PC-3 (cell line): ENCODE data around the gene SMNDC1. TPM values are rescaled to one million over a fixed set of nuclear protein-coding genes. Genes with fewer than 3 reads are reported as not detected.

Experiments used
- ATAC-seq: fragments of 200-7000 bp; cut with Tn5 transposase; 2 replicates; pipeline ENCODE4 v1.9.1; 2020; ENCODE audit warnings: mild to moderate bottlenecking, moderate library complexity
- BruUV-seq: library from RNA; stranded (reverse); fragments of 400-500 nt; replicated peaks from 2 replicates; lab custom pipeline; 2021; lab: Mats Ljungman, UMichigan
- CTCF ChIA-PET: fragments of 300-600 bp; sonication (Branson Sonifier 250); formaldehyde crosslinking; loops from one replicate; lab custom pipeline; 2022; ENCODE audit warnings: antibody characterized with exemption; lab: Charles Lee
- POLR2A ChIA-PET: fragments of 300-600 bp; sonication (Branson Sonifier 250); formaldehyde crosslinking; loops from one replicate; lab custom pipeline; 2022; ENCODE audit warnings: antibody characterized with exemption; ENCODE audit not compliant: unreplicated experiment; lab: Charles Lee
- DNase-seq: peaks from one replicate; pipeline ENCODE4 v3.0.0-alpha.2; 2015
- H2AFZ ChIP-seq: fragments of 300-600 bp; sonication (generic); 2 replicates; pipeline ENCODE4 v1.6.0; 2016; ENCODE audit warnings: antibody characterized with exemption, low read length
- H3F3A ChIP-seq: fragments of 300-600 bp; sonication (generic); one replicate; pipeline ENCODE4 v1.6.0; 2017; ENCODE audit warnings: antibody characterized with exemption, low read length, control low read depth, mild to moderate bottlenecking; ENCODE audit not compliant: unreplicated experiment
- H3K27ac ChIP-seq: fragments of 300-600 bp; sonication (generic); 2 replicates; pipeline ENCODE4 v1.5.1; 2016; ENCODE audit warnings: mild to moderate bottlenecking, low read length
- H3K27me3 ChIP-seq: fragments of 300-600 bp; sonication (generic); 2 replicates; pipeline ENCODE4 v1.6.1; 2016; ENCODE audit warnings: low read length, mixed read lengths
- H3K36me3 ChIP-seq: fragments of 300-600 bp; sonication (generic); 2 replicates; pipeline ENCODE4 v1.6.1; 2016; ENCODE audit warnings: low read depth, mixed run types, low read length, mixed read lengths
- H3K4me1 ChIP-seq: fragments of 300-600 bp; sonication (generic); 2 replicates; pipeline ENCODE4 v1.5.1; 2016; ENCODE audit warnings: low read length; ENCODE audit not compliant: insufficient read depth
- H3K4me2 ChIP-seq: fragments of 300-600 bp; sonication (generic); 2 replicates; pipeline ENCODE4 v1.6.0; 2016; ENCODE audit warnings: low read length
- H3K4me3 ChIP-seq: fragments of 300-600 bp; sonication (generic); 2 replicates; pipeline ENCODE4 v1.5.1; 2016; ENCODE audit warnings: mild to moderate bottlenecking, low read length, mixed read lengths
- H3K79me2 ChIP-seq: fragments of 300-600 bp; sonication (generic); 2 replicates; pipeline ENCODE4 v1.6.1; 2017; ENCODE audit warnings: low read length, mixed read lengths
- H3K9ac ChIP-seq: fragments of 300-600 bp; sonication (generic); 2 replicates; pipeline ENCODE4 v1.6.0; 2016; ENCODE audit warnings: mild to moderate bottlenecking, low read length
- H3K9me2 ChIP-seq: fragments of 300-600 bp; sonication (generic); replicated peaks from 2 replicates; pipeline ENCODE4 v1.6.1; 2016; ENCODE audit warnings: mixed run types, low read length, mixed read lengths
- H3K9me3 ChIP-seq: fragments of 300-600 bp; sonication (generic); 2 replicates; pipeline ENCODE4 v1.6.1; 2016; ENCODE audit warnings: low read length, mixed read lengths
- H4K20me1 ChIP-seq: fragments of 300-600 bp; sonication (generic); 2 replicates; pipeline ENCODE4 v1.6.1; 2016; ENCODE audit warnings: low read length, mixed read lengths
- CTCF ChIP-seq: fragments of 300-600 bp; sonication (generic); conservative IDR thresholded peaks from 2 replicates; pipeline ENCODE4 v1.5.1; 2017; ENCODE audit warnings: antibody characterized with exemption, low read depth, mild to moderate bottlenecking, low read length
- EZH2 ChIP-seq: fragments of 300-600 bp; sonication (generic); IDR thresholded peaks from one replicate; pipeline ENCODE4 v1.6.1; 2017; ENCODE audit warnings: antibody characterized with exemption, mild to moderate bottlenecking, low read length; ENCODE audit not compliant: unreplicated experiment
- EZH2phosphoT487 ChIP-seq: fragments of 300-600 bp; sonication (generic); IDR thresholded peaks from 2 replicates; pipeline ENCODE4 v1.6.1; 2018; ENCODE audit warnings: mild to moderate bottlenecking, antibody characterized with exemption, low read length, borderline replicate concordance
- intact Hi-C: fragments of 100-400 bp; cut with micrococcal nuclease; formaldehyde crosslinking; loops from 2 replicates; pipeline ENCODE4 v1.9.0; 2023
- total RNA-seq: library from RNA; depleted of rRNA; stranded (reverse); fragments of >200 nt; gene quantifications from 2 replicates; pipeline ENCODE4 v1.2.3, GENCODE V29; 2014; rRNA removed

Gene SMNDC1
- total RNA-seq, 1 experiment from 2014 or later, result 16.3 TPM

GRCh38 chr10:110241407-110241806 is 63.3 kb downstream of the SMNDC1 start:
- no peaks in the 10 kb centered on the region for H3K79me2 ChIP-seq
- DNase-seq (no peak), ATAC-seq (no peak)
- ChIA-PET CTCF (no interaction called here), POLR2A (no interaction called here)
- no peaks in the 10 kb centered on the region for H3K27me3 ChIP-seq
- H3K9ac ChIP-seq, result no peak overlapping the region
- no peaks in the 10 kb centered on the region for H3K9me3 ChIP-seq
- no peak overlapping the region for H3K4me2 ChIP-seq
- no peak overlapping the region for H3K4me3 ChIP-seq
- no peak for TF ChIP-seq CTCF
- TF ChIP-seq EZH2phosphoT487, result no peak
- TF ChIP-seq EZH2, result no peak
- H2AFZ ChIP-seq, result no peak overlapping the region
- H3K4me1 ChIP-seq, result no peaks in the 10 kb centered on the region
- intact Hi-C loops, result no loop called here
- no peaks in the 10 kb centered on the region for H3K9me2 ChIP-seq
- no TSS peak for BruUV-seq
- no peaks in the 10 kb centered on the region for H3K36me3 ChIP-seq
- H3K27ac ChIP-seq, result no peak overlapping the region
- no peaks in the 10 kb centered on the region for H4K20me1 ChIP-seq
- H3F3A ChIP-seq, result no peaks in the 10 kb centered on the region

Other genes starting within 250 kb of the SMNDC1 start
- gene MXI1, start 97.3 kb downstream of the SMNDC1 start, total RNA-seq, result 15.6 and 18.0 TPM in 2 replicates
- 205 and 206 TPM in 2 replicates for gene DUSP5, start 193.0 kb upstream of the SMNDC1 start, total RNA-seq